H9 (cell line): ENCODE data around the gene UPK2. TPM values are rescaled to one million over a fixed set of nuclear protein-coding genes. Genes with fewer than 3 reads are reported as not detected.
A peak's percentile ranks its signal among the peaks of the same experiment; 100 is the strongest.

Source experiments
- DNase-seq: peaks from one replicate; pipeline ENCODE4 v3.0.0-alpha.2; 2017
- H2AFZ ChIP-seq: one replicate; pipeline ENCODE4 v1.6.1; 2013; ENCODE audit warnings: mild to moderate bottlenecking, low read length, control low read depth, moderate library complexity
- H2AK5ac ChIP-seq: 2 replicates; pipeline ENCODE4 v1.6.1; 2013; ENCODE audit warnings: low read length, control low read depth, mixed read lengths; ENCODE audit not compliant: insufficient read length
- H2BK120ac ChIP-seq: one replicate; pipeline ENCODE4 v1.6.1; 2013; ENCODE audit warnings: low read depth, mild to moderate bottlenecking, low read length, control low read depth, inconsistent platforms; ENCODE audit not compliant: poor library complexity, severe bottlenecking
- H2BK12ac ChIP-seq: 2 replicates; pipeline ENCODE4 v1.6.1; 2013; ENCODE audit warnings: low read length, control low read depth, mixed read lengths, low read depth; ENCODE audit not compliant: insufficient read length
- H2BK15ac ChIP-seq: 2 replicates; pipeline ENCODE4 v1.6.1; 2013; ENCODE audit warnings: low read depth, low read length, control low read depth
- H2BK20ac ChIP-seq: one replicate; pipeline ENCODE4 v1.6.1; 2013; ENCODE audit warnings: low read depth, mild to moderate bottlenecking, low read length, control low read depth, inconsistent platforms; ENCODE audit not compliant: poor library complexity, severe bottlenecking
- H2BK5ac ChIP-seq: 2 replicates; pipeline ENCODE4 v1.6.1; 2013; ENCODE audit warnings: low read length, control low read depth, mixed read lengths; ENCODE audit not compliant: insufficient read length
- H3K14ac ChIP-seq: 2 replicates; pipeline ENCODE4 v1.6.1; 2013; ENCODE audit warnings: low read length, control low read depth; ENCODE audit not compliant: insufficient read depth
- H3K18ac ChIP-seq: 2 replicates; pipeline ENCODE4 v1.6.1; 2013; ENCODE audit warnings: low read depth, mild to moderate bottlenecking, mixed read lengths, low read length, control low read depth; ENCODE audit not compliant: insufficient read length
- H3K23ac ChIP-seq: 2 replicates; pipeline ENCODE4 v1.6.1; 2013; ENCODE audit warnings: low read length, control low read depth, mixed read lengths, low read depth; ENCODE audit not compliant: insufficient read length
- H3K23me2 ChIP-seq: 2 replicates; pipeline ENCODE4 v1.6.1; 2013; ENCODE audit warnings: low read depth, mild to moderate bottlenecking, mixed read lengths, low read length, control low read depth; ENCODE audit not compliant: insufficient read length, poor library complexity, severe bottlenecking
- H3K27ac ChIP-seq: 2 replicates; pipeline ENCODE4 v1.5.1; 2013; ENCODE audit warnings: low read length, control low read depth, mixed read lengths, low read depth; ENCODE audit not compliant: insufficient read length
- H3K27me3 ChIP-seq: 2 replicates; pipeline ENCODE4 v1.6.1; 2013; ENCODE audit warnings: low read length, control low read depth, inconsistent platforms; ENCODE audit not compliant: insufficient read depth
- H3K4ac ChIP-seq: 2 replicates; pipeline ENCODE4 v1.6.1; 2013; ENCODE audit warnings: low read depth, mild to moderate bottlenecking, control low read depth, inconsistent platforms, low read length, moderate library complexity
- H3K4me1 ChIP-seq: 2 replicates; pipeline ENCODE4 v1.6.1; 2013; ENCODE audit warnings: low read length, control low read depth, inconsistent platforms; ENCODE audit not compliant: insufficient read depth
- H3K4me2 ChIP-seq: 2 replicates; pipeline ENCODE4 v1.6.1; 2013; ENCODE audit warnings: low read length, control low read depth, mixed read lengths; ENCODE audit not compliant: insufficient read length, insufficient read depth
- H3K56ac ChIP-seq: 2 replicates; pipeline ENCODE4 v1.6.1; 2013; ENCODE audit warnings: low read depth, mild to moderate bottlenecking, mixed read lengths, low read length, control low read depth; ENCODE audit not compliant: insufficient read length
- H3K79me1 ChIP-seq: 2 replicates; pipeline ENCODE4 v1.6.1; 2013; ENCODE audit warnings: low read depth, mild to moderate bottlenecking, moderate library complexity, low read length, control low read depth, inconsistent platforms; ENCODE audit not compliant: insufficient read depth, poor library complexity, severe bottlenecking
- H3K79me2 ChIP-seq: 2 replicates; pipeline ENCODE4 v1.6.1; 2013; ENCODE audit warnings: low read length, control low read depth, inconsistent platforms; ENCODE audit not compliant: insufficient read depth
- H3K9ac ChIP-seq: 2 replicates; pipeline ENCODE4 v1.6.1; 2013; ENCODE audit warnings: low read length, control low read depth, mixed read lengths; ENCODE audit not compliant: insufficient read length; ENCODE audit errors: extremely low read depth
- H3K9me3 ChIP-seq: one replicate; pipeline ENCODE4 v1.6.1; 2013; ENCODE audit warnings: low read depth, low read length, inconsistent platforms; ENCODE audit not compliant: control insufficient read depth
- H3T11ph ChIP-seq: one replicate; pipeline ENCODE4 v1.6.1; 2013; ENCODE audit warnings: mild to moderate bottlenecking, low read length, control low read depth, inconsistent platforms
- H4K20me1 ChIP-seq: one replicate; pipeline ENCODE4 v1.6.1; 2013; ENCODE audit not compliant: control insufficient read depth, insufficient read length, insufficient read depth
- H4K5ac ChIP-seq: 2 replicates; pipeline ENCODE4 v1.6.1; 2013; ENCODE audit warnings: low read depth, mild to moderate bottlenecking, mixed read lengths, low read length, control low read depth; ENCODE audit not compliant: insufficient read length
- H4K8ac ChIP-seq: replicated peaks from 2 replicates; pipeline ENCODE4 v1.6.1; 2013; ENCODE audit warnings: low read length, control low read depth, mixed read lengths, low read depth; ENCODE audit not compliant: insufficient read length
- H4K91ac ChIP-seq: 2 replicates; pipeline ENCODE4 v1.6.1; 2013; ENCODE audit warnings: low read depth, mild to moderate bottlenecking, moderate library complexity, mixed read lengths, low read length, control low read depth; ENCODE audit not compliant: insufficient read length
- H3K27ac Mint-ChIP-seq, 3 experiments: 2 replicates in 2 of 3; 3 replicates in 1 of 3; pipeline ENCODE4 v1.8.0; 2020 to 2021; ENCODE audit warnings: mixed read lengths in 3 of 3, mild to moderate bottlenecking in 1 of 3, moderate library complexity in 1 of 3
- H3K27me3 Mint-ChIP-seq: 2 replicates; pipeline ENCODE4 v1.8.0; 2021; ENCODE audit warnings: low read depth, mild to moderate bottlenecking, moderate library complexity, mixed read lengths
- H3K36me3 Mint-ChIP-seq, 3 experiments: 2 replicates in 2 of 3; 3 replicates in 1 of 3; pipeline ENCODE4 v1.8.0; 2020 to 2021; ENCODE audit warnings: low read depth in 3 of 3, mixed read lengths in 3 of 3; ENCODE audit not compliant: insufficient read depth in 1 of 3
- H3K4me1 Mint-ChIP-seq, 2 experiments: 2 replicates each; pipeline ENCODE4 v1.8.0; 2020; ENCODE audit warnings: mixed read lengths in 2 of 2
- H3K4me3 Mint-ChIP-seq, 2 experiments: 2 replicates in 1 of 2; 3 replicates in 1 of 2; pipeline ENCODE4 v1.8.0; 2020 to 2021; ENCODE audit warnings: mild to moderate bottlenecking in 2 of 2, mixed read lengths in 2 of 2, moderate library complexity in 1 of 2
- H3K9me3 Mint-ChIP-seq, 2 experiments: 2 replicates in 1 of 2; 3 replicates in 1 of 2; pipeline ENCODE4 v1.8.0; 2020; ENCODE audit warnings: mild to moderate bottlenecking in 2 of 2, mixed read lengths in 2 of 2, moderate library complexity in 1 of 2
- CTCF ChIP-seq: fragments of 200-600 bp; sonication (generic); conservative IDR thresholded peaks from 3 replicates; pipeline ENCODE4 v1.8.0; 2021; ENCODE audit warnings: antibody characterized with exemption, mild to moderate bottlenecking
- WGBS: extraction: QIAGEN DNeasy Blood & Tissue Kit; methylation state at CpG from one replicate; pipeline ENCODE4 v1.1.7; 2013; ENCODE audit warnings: missing lambda C conversion rate, low lambda C conversion rate, mixed read lengths; ENCODE audit not compliant: insufficient read length; ENCODE audit errors: extremely low coverage; 5-methylcytosine and 5-hydroxymethylcytosine counted together
- total RNA-seq: library from RNA; stranded (reverse); gene quantifications from 2 replicates; pipeline ENCODE4 v1.2.1, GENCODE V29; 2021

Gene UPK2
- total RNA-seq, 1 experiment from 2014 or later = 0.33 TPM

DNA sequence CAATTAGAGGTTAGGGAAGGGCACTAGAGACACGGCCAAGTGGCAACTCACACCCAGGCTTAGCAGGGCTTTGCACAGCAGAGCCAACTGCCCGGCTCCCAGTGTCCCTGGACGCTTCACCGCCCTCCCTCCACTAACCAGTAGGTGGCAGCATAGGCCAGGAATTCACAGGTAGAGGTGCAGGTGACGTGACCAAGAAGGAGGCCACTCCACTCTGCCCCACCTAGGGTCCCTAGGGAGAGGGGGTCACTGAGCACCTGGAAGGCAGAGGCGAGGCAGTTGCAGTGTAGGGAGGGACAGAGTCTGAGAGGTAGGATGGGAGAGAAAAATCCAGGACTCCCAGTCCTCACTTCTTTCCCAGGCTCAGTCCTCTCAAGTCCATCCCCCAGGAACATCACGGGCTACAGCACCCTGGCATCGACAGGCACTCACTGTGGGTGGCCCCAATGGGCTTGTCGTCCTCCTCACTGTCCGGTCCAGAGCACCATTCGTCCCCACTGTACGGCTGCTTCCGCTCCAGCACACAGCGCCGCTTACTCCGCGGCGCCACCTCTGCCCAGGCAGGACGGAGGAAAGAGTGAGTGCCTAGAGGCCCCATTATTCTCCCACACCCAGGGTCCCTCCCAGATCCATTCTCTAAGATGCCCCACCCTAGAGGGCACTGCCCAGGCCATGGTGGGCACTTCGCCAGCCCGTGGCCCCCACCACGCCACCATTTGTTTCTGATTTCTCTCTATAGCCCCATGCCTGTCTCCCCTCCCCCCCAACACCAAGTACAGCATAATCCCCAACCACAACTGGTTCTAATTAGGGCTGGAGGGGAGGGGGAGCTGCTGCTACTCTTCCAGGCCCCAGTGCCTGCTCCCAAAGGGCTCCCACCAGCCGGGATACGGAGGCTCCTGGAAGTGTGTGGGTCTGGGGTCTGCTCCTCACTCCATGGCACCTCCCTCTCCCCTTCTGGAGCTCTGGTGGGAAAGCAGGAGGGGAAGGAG is 48.8 kb upstream of the UPK2 start:
- H3K4me3 Mint-ChIP-seq = peak overlapping the region; percentile 40 to 72
- H3K27ac Mint-ChIP-seq = peak overlapping the region; percentile 76 to 96 (median 94)

More for the DNA sequence above, 48.8 kb upstream of the UPK2 start:
- Mint-ChIP-seq H3K36me3 (peaks cover 13 to 44% (median 36%) of the 10 kb centered on the region in 3 experiments), H3K4me1 (peaks cover 34 to 44% of the 10 kb centered on the region in 2 experiments), H3K27me3 (no peaks in the 10 kb centered on the region), H3K9me3 (no peaks in the 10 kb centered on the region; a peak in 1 of 5 replicates)
- Histone ChIP-seq H2AK5ac (no peak overlapping the region), H2AFZ (no peak overlapping the region), H3K18ac (no peak overlapping the region), H3T11ph (no peak overlapping the region), H3K4me1 (peaks cover 2% of the 10 kb centered on the region; the same call in 1 of the 2 replicates), H3K23me2 (peaks cover 14% of the 10 kb centered on the region), H4K20me1 (no peaks in the 10 kb centered on the region), H3K4me2 (peak overlapping the region; percentile 15), H2BK120ac (no peak overlapping the region), H3K23ac (no peak overlapping the region), H2BK5ac (no peak overlapping the region), H2BK12ac (no peak overlapping the region), H4K5ac (no peak overlapping the region), H3K27ac (no peak overlapping the region), H3K79me1 (no peaks in the 10 kb centered on the region), H3K56ac (no peak overlapping the region), H3K79me2 (no peaks in the 10 kb centered on the region; the same call in 1 of the 2 replicates), H4K91ac (no peak overlapping the region), H4K8ac (no peak overlapping the region), H3K27me3 (no peaks in the 10 kb centered on the region), H2BK15ac (no peak overlapping the region), H3K4ac (no peak overlapping the region), H3K14ac (no peak overlapping the region; the same call in 1 of the 2 replicates), H3K9me3 (no peaks in the 10 kb centered on the region), H2BK20ac (no peak overlapping the region), H3K9ac (no peak overlapping the region)
- no CpG with 5 or more reads among the region's 24 CpGs for WGBS
- DNase-seq = peak; percentile 90
- peak; percentile 97 for TF ChIP-seq CTCF
